Measurements from ENCODE around the gene CAPN11.

Gene CAPN11

GRCh38 chr6:44151348-44152108 is 7.1 kb upstream of the CAPN11 start (continued):
- TF ChIP-seq SCRT1 (tag by site-specific recombination; IDR thresholded peaks at IDR 0.05; ENCODE audit: borderline replicate concordance) (peak; percentile 89), ZNF558 (tag by site-specific recombination; IDR thresholded peaks at IDR 0.05) (no peak), ZNF121 (tag by site-specific recombination; IDR thresholded peaks at IDR 0.05) (no peak), ZNF623 (tag by site-specific recombination; IDR thresholded peaks at IDR 0.05) (no peak), ZNF645 (tag by site-specific recombination; IDR thresholded peaks at IDR 0.05) (no peak), ZNF768 (tag by site-specific recombination; IDR thresholded peaks at IDR 0.05) (no peak), ZNF549 (tag by site-specific recombination; IDR thresholded peaks at IDR 0.05) (no peak), ZBTB1 (tag by site-specific recombination; IDR thresholded peaks at IDR 0.05) (no peak), KLF10 (tag by site-specific recombination; IDR thresholded peaks at IDR 0.05) (no peak), ZNF664 (tag by site-specific recombination; IDR thresholded peaks at IDR 0.05) (no peak), ZBTB6 (tag by site-specific recombination; IDR thresholded peaks at IDR 0.05) (no peak), EGR2 (tag by site-specific recombination; IDR thresholded peaks at IDR 0.05; ENCODE audit: low read depth) (no peak), GLI4 (tag by site-specific recombination; IDR thresholded peaks at IDR 0.05) (no peak), ZNF560 (tag by site-specific recombination; IDR thresholded peaks at IDR 0.05; ENCODE audit: borderline replicate concordance) (no peak), PRDM6 (tag by site-specific recombination; IDR thresholded peaks at IDR 0.05) (no peak), GLIS2 (tag by site-specific recombination; IDR thresholded peaks at IDR 0.05) (peak; percentile 36; the same call in 1 of the 2 replicates), ZNF580 (tag by site-specific recombination; IDR thresholded peaks at IDR 0.05) (no peak), ZNF843 (tag by site-specific recombination; IDR thresholded peaks at IDR 0.05) (no peak), ZNF394 (tag by site-specific recombination; IDR thresholded peaks at IDR 0.05; ENCODE audit: borderline replicate concordance) (no peak), ZNF473 (tag by site-specific recombination; IDR thresholded peaks at IDR 0.05) (no peak), ZNF747 (tag by site-specific recombination; IDR thresholded peaks at IDR 0.05) (no peak), TRIM28 (IDR thresholded peaks at IDR 0.05; ENCODE audit: borderline replicate concordance, low read length) (peak; percentile 76; the same call in 1 of the 2 replicates), ZXDB (tag by site-specific recombination; IDR thresholded peaks at IDR 0.05) (no peak), ZNF214 (tag by site-specific recombination; IDR thresholded peaks at IDR 0.05; ENCODE audit: borderline replicate concordance) (no peak), ZNF548 (tag by site-specific recombination; IDR thresholded peaks at IDR 0.05) (no peak), ZFHX2 (tag by site-specific recombination; conservative IDR thresholded peaks at IDR 0.05) (no peak), OVOL3 (tag by site-specific recombination; IDR thresholded peaks at IDR 0.05) (no peak), ZBTB8A (tag by site-specific recombination; IDR thresholded peaks at IDR 0.05) (peak; percentile 59), ZNF610 (tag by site-specific recombination; IDR thresholded peaks at IDR 0.05; ENCODE audit: borderline replicate concordance) (no peak), ZSCAN18 (tag by site-specific recombination; IDR thresholded peaks at IDR 0.05) (no peak), ZEB2 (tag by site-specific recombination; IDR thresholded peaks at IDR 0.05) (peak; percentile 72), ZSCAN4 (tag by site-specific recombination; IDR thresholded peaks at IDR 0.05) (no peak), ZNF423 (tag by site-specific recombination; IDR thresholded peaks at IDR 0.05) (no peak), ZNF660 (tag by site-specific recombination; IDR thresholded peaks at IDR 0.05) (peak; percentile 87), KLF9 (tag by site-specific recombination; IDR thresholded peaks at IDR 0.05; ENCODE audit: low read depth) (no peak), ZNF221 (tag by site-specific recombination; IDR thresholded peaks at IDR 0.05; ENCODE audit: borderline replicate concordance) (no peak)

Data from HEK293 (cell line).